Mucosa of descending colon (tissue), 3 donors: ENCODE measurements around the gene FGD4. TPM values are rescaled to one million over a fixed set of nuclear protein-coding genes. Genes with fewer than 3 reads are reported as not detected.

Source experiments
- ATAC-seq: fragments of 200-7000 bp; cut with Tn5 transposase; one replicate; pipeline ENCODE4 v1.9.1; 2020; ENCODE audit warnings: mild to moderate bottlenecking, moderate library complexity
- DNase-seq, 3 donors: peaks; one replicate each; pipeline ENCODE4 v3.0.0-alpha.2; 2020
- H3K36me3 ChIP-seq: fragments of 200-600 bp; one replicate; pipeline ENCODE4 v1.8.0; 2021; ENCODE audit warnings: low read depth, mild to moderate bottlenecking
- H3K4me1 ChIP-seq: fragments of 200-600 bp; one replicate; pipeline ENCODE4 v1.8.0; 2021; ENCODE audit warnings: low read depth, mild to moderate bottlenecking
- H3K4me3 ChIP-seq: fragments of 200-600 bp; one replicate; pipeline ENCODE4 v1.8.0; 2021; ENCODE audit warnings: mild to moderate bottlenecking
- H3K9me3 ChIP-seq: fragments of 200-600 bp; one replicate; pipeline ENCODE4 v1.8.0; 2021; ENCODE audit warnings: mild to moderate bottlenecking
- intact Hi-C, 2 donors: fragments of 100-400 bp; cut with DNase I in 1 of 2; cut with micrococcal nuclease in 1 of 2; formaldehyde crosslinking; loops; one replicate each; pipeline versions ENCODE4 v1.11.0 to v1.11.1; 2022; cut with DNase I, micrococcal nuclease
- total RNA-seq, 3 donors: library from RNA; stranded (reverse); fragmentation: NEBNext Ultra II Directional in 2 of 3; extraction: Animal tissue kit (Norgen Biotek cat#: 25700) in 2 of 3; gene quantifications; one replicate each; pipeline versions ENCODE4 v1.2.1 to v1.2.4, GENCODE V29; 2021 to 2023
- TF ChIP-seq, protein P1 (sequence below): fragments of 200-600 bp; IDR thresholded peaks from one replicate; pipeline ENCODE4 v1.8.0; 2022; ENCODE audit warnings: antibody characterized with exemption, mild to moderate bottlenecking
- donor health status: DM: no; HTN: no; CAD: no; lungs with moderate emphysema.
- donor health status: DM: no; HTN: no; CAD: no.
- donor health status: DM: no; HTN: yes; CAD: no.

FGD4 gene
- total RNA-seq, 3 donors from 2014 or later, result 31.5 to 66.7 (median 51.7) TPM

DNA sequence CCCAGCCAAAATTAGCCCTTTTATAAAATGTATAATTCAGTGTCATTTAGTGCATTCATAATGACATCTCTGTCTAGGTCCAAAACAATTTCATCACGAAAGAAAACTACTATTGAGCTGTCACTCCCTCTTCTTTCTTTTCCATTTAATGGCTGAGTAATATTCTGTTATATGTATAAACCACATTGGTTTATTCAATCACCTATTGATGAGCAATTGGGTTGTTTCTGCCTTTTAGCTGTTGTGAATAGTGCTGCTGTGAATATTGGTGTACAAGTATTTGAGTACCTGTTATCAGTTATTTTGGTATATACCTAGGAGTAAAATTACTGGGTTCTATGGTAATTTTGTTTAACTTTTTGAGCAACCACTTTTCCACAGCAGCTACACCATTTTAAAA, 287.0 kb downstream of the FGD4 start:
- DNase-seq (no peak), ATAC-seq (no peak)
- Histone ChIP-seq H3K36me3 (no peaks in the 10 kb centered on the region), H3K9me3 (no peaks in the 10 kb centered on the region), H3K4me3 (no peak overlapping the region), H3K4me1 (peaks cover 4% of the 10 kb centered on the region)
- intact Hi-C loops, result no loop called here
- TF ChIP-seq, protein P1, sequence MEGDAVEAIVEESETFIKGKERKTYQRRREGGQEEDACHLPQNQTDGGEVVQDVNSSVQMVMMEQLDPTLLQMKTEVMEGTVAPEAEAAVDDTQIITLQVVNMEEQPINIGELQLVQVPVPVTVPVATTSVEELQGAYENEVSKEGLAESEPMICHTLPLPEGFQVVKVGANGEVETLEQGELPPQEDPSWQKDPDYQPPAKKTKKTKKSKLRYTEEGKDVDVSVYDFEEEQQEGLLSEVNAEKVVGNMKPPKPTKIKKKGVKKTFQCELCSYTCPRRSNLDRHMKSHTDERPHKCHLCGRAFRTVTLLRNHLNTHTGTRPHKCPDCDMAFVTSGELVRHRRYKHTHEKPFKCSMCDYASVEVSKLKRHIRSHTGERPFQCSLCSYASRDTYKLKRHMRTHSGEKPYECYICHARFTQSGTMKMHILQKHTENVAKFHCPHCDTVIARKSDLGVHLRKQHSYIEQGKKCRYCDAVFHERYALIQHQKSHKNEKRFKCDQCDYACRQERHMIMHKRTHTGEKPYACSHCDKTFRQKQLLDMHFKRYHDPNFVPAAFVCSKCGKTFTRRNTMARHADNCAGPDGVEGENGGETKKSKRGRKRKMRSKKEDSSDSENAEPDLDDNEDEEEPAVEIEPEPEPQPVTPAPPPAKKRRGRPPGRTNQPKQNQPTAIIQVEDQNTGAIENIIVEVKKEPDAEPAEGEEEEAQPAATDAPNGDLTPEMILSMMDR, result no peak

DNA sequence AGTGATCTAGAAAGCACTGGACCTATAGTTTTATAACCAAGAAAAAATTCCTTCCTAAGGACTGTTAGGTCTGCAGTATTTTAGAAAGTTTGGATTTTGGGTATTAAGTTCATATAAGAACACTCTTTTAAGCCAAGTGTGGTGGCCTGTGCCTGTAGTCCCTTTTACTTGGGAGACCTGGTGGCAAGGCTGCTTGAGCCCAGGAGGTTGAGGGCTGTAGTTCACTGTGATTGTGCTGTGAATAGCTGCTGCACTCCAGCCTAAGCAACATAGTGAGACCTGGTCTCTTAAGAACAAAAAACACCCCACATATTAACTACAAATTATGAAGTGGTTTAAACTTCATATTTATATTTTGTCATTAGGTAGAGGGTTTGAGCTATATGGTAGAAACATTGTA, 289.4 kb downstream of the FGD4 start:
- intact Hi-C loops, result no loop called here
- H3K9me3 ChIP-seq, result no peaks in the 10 kb centered on the region
- no peak for ATAC-seq

DNA sequence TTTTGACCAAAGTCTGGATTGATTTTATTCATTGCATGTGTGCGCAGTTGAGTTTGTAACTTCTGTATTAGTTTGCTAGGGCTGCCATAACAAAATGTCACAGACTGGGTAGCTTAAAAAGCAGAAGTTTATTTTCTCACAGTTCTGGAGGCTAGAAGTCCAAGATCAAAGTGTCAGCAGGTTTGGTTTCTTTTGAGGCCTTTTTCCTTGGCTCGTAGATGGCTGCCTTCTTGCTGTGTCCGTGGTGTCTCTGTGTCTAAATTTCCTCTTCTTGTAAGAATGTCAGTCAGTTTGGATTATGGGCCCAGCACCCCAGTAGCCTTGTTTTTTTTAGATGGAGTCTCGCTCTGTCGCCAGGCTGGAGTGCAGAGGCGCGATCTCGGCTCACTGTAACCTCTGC, 291.6 kb downstream of the FGD4 start:
- ATAC-seq (no peak), DNase-seq (no peak)
- Histone ChIP-seq H3K4me1 (peaks cover 4% of the 10 kb centered on the region), H3K36me3 (no peaks in the 10 kb centered on the region), H3K9me3 (no peaks in the 10 kb centered on the region), H3K4me3 (no peak overlapping the region)
- intact Hi-C loops, result no loop called here
- TF ChIP-seq, protein P1, result no peak

More for the DNA sequence above, 289.4 kb downstream of the FGD4 start:
- TF ChIP-seq, protein P1, result no peak
- Histone ChIP-seq H3K36me3 (no peaks in the 10 kb centered on the region), H3K4me3 (no peak overlapping the region), H3K4me1 (peaks cover 4% of the 10 kb centered on the region)
- DNase-seq, result no peak

DNA sequence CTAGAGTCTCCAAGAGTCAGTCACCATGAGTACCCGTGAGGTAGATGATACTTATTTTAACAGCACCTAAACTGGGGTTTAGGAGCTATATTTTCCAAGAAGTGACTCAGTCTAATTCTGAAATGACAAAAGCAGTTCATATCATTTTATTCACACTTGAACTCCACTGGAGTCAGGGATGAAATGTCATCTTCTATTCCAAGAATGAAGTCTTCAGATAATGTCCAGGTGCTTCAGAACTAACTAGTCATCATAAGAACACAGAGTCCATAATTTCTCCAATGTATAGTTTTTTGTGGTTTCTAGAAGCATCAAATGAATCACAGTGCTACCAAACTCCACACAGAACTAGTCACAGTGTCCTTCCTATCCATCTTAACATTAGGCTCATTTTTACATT, 293.0 kb downstream of the FGD4 start:
- Histone ChIP-seq H3K4me3 (no peak overlapping the region), H3K4me1 (no peaks in the 10 kb centered on the region), H3K36me3 (no peaks in the 10 kb centered on the region), H3K9me3 (no peaks in the 10 kb centered on the region)
- TF ChIP-seq, protein P1, result no peak
- ATAC-seq (no peak), DNase-seq (no peak)
- intact Hi-C loops, result no loop called here

DNA sequence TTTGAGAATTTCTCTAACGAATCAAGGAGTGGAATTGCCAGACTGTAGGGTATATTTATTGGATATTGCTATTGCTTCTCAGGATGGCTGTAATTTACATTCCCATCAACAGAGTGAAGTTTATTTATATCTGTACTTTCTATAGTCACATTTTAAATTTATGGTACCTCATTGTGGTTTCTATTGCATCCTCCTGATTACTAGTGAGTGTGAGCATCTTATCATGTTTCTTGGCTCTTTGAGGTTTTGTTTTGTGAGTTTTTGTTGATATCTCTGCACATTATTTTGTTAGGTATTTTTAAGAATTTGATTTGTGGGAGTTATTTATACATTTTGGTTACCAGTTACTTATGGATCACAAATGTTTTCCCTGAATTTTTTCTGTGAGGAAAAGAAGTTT, 293.7 kb downstream of the FGD4 start:
- TF ChIP-seq, protein P1, result no peak
- DNase-seq (no peak), ATAC-seq (no peak)
- Histone ChIP-seq H3K4me1 (no peaks in the 10 kb centered on the region), H3K9me3 (no peaks in the 10 kb centered on the region), H3K36me3 (no peaks in the 10 kb centered on the region), H3K4me3 (no peak overlapping the region)
- intact Hi-C loops, result no loop called here
